ENCODE data around the gene HYAL3.

Gene HYAL3

GRCh38 chr3:50243543-50243895 lies 55.7 kb downstream of the HYAL3 start:
- peaks cover 81% of the 10 kb centered on the region for H3K4me1 ChIP-seq (ENCODE audit: control insufficient read depth, insufficient read depth, low read length)
- 93 to 98% methylated on average over 4 of the region's 4 CpGs for WGBS, 2 experiments
- H3K36me3 ChIP-seq (ENCODE audit: control insufficient read depth, insufficient read depth, low read length) = no peaks in the 10 kb centered on the region
- no peak overlapping the region for H3K4me3 ChIP-seq (ENCODE audit: insufficient read depth, low read depth, low read length)
- no peaks in the 10 kb centered on the region for H3K27me3 ChIP-seq (ENCODE audit: control insufficient read depth, insufficient read depth, low read length, poor library complexity, severe bottlenecking)
- no peak overlapping the region for H3K27ac ChIP-seq (ENCODE audit: insufficient read depth, low read depth, low read length, poor library complexity, severe bottlenecking)
- H3K9me3 ChIP-seq (ENCODE audit: control insufficient read depth, low read length) = no peaks in the 10 kb centered on the region

DNA sequence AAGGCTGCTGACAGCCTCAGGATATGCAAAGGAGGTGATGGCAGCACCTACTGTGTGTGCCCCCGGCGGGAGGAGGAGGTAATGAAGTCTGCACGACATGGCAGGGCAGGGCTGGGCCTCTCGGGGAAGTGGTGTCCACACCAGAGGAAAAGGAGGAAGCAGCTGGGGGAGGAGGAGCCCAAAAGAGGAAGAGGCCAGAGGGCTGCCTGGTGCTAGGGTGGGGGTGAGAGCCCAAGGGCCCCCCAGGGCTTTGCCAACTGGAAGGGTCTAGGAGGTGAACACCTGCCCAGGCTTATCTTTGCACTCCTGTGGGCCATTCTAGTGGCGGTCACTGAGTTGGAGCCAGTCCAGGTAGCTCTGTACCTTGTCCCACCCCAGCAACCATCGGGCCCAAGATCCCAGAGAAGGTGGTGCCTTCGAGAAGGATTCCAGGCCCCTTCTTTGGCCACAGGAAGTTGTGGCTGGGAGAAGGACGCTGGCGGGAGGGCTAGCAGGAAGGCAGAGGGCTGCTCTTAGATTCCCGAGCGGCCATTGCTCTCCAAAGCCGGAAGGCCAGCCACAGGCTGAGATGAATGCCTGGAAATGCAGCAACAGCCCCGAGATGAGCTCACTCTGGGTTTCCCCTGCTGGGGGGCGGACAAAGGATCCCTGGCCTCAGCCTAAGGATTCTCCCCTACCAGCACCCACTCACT lies 56.2 kb downstream of the HYAL3 start:
- Histone ChIP-seq H3K27ac (ENCODE audit: insufficient read depth, low read depth, low read length, poor library complexity, severe bottlenecking) (no peak overlapping the region), H3K4me1 (ENCODE audit: control insufficient read depth, insufficient read depth, low read length) (peaks cover 84% of the 10 kb centered on the region), H3K4me3 (ENCODE audit: insufficient read depth, low read depth, low read length) (no peak overlapping the region)

More for the DNA sequence above, 56.2 kb downstream of the HYAL3 start:
- H3K36me3 ChIP-seq (ENCODE audit: control insufficient read depth, insufficient read depth, low read length) = no peaks in the 10 kb centered on the region
- H3K27me3 ChIP-seq (ENCODE audit: control insufficient read depth, insufficient read depth, low read length, poor library complexity, severe bottlenecking) = no peaks in the 10 kb centered on the region
- 77 to 80% methylated on average over 14 of the region's 14 CpGs for WGBS, 2 experiments
- no peaks in the 10 kb centered on the region for H3K9me3 ChIP-seq (ENCODE audit: control insufficient read depth, low read length)

Data from ectodermal cell (in vitro differentiated cells).